Liver (tissue), 9 donors: ENCODE data around the gene DYNC1I2. TPM values are rescaled to one million over a fixed set of nuclear protein-coding genes. Genes with fewer than 3 reads are reported as not detected.

Experiments used
- DNase-seq: peaks from one replicate; pipeline ENCODE4 v3.0.0-alpha.2; 2017; ENCODE audit warnings: low spot score
- H3K27ac ChIP-seq, 2 donors: one replicate each; pipeline ENCODE4 v1.7.0; 2013; ENCODE audit warnings: inconsistent platforms in 2 of 2, low read length in 2 of 2, control low read depth in 1 of 2, low read depth in 1 of 2, mild to moderate bottlenecking in 1 of 2
- H3K27me3 ChIP-seq, 4 donors: one replicate each; pipeline versions ENCODE4 v1.6.1 to v1.7.0; 2013; ENCODE audit warnings: low read length in 3 of 4, inconsistent platforms in 1 of 4, mild to moderate bottlenecking in 1 of 4, moderate library complexity in 1 of 4; ENCODE audit not compliant: control insufficient read depth in 4 of 4, insufficient read depth in 4 of 4
- H3K36me3 ChIP-seq, 4 donors: one replicate each; pipeline versions ENCODE4 v1.6.1 to v1.7.0; 2013; ENCODE audit warnings: low read length in 3 of 4, mild to moderate bottlenecking in 3 of 4, low read depth in 1 of 4, moderate library complexity in 1 of 4; ENCODE audit not compliant: control insufficient read depth in 4 of 4, insufficient read depth in 3 of 4
- H3K4me1 ChIP-seq, 4 donors: one replicate each; pipeline versions ENCODE4 v1.6.1 to v1.7.0; 2013; ENCODE audit warnings: low read length in 3 of 4, mild to moderate bottlenecking in 3 of 4, moderate library complexity in 1 of 4; ENCODE audit not compliant: control insufficient read depth in 4 of 4, insufficient read depth in 4 of 4
- H3K4me3 ChIP-seq, 3 donors: one replicate each; pipeline versions ENCODE4 v1.6.1 to v1.7.0; 2013; ENCODE audit warnings: low read length in 3 of 3, control low read depth in 1 of 3, low read depth in 1 of 3, mild to moderate bottlenecking in 1 of 3
- H3K9ac ChIP-seq, 2 donors: one replicate each; pipeline ENCODE4 v1.7.0; 2013; ENCODE audit warnings: low read length in 2 of 2, mild to moderate bottlenecking in 2 of 2, moderate library complexity in 2 of 2, control low read depth in 1 of 2, low read depth in 1 of 2
- H3K9me3 ChIP-seq, 4 donors: one replicate each; pipeline versions ENCODE4 v1.6.1 to v1.7.0; 2013; ENCODE audit warnings: low read length in 3 of 4; ENCODE audit not compliant: control insufficient read depth in 4 of 4
- CTCF ChIP-seq: fragments of 150-350 bp; IDR thresholded peaks from 2 replicates; pipeline ENCODE4 v1.5.1; 2017; ENCODE audit warnings: improper control_type of control experiment, low read depth, low read length; ENCODE audit not compliant: missing input control
- EGR1 ChIP-seq, 2 donors: IDR thresholded peaks; 2 replicates each; pipeline ENCODE4 v1.6.1; 2016 to 2018; ENCODE audit warnings: antibody characterized with exemption in 2 of 2, low read depth in 2 of 2
- FOXA1 ChIP-seq: IDR thresholded peaks from 2 replicates; pipeline ENCODE4 v1.6.1; 2016; ENCODE audit warnings: antibody characterized with exemption
- FOXA2 ChIP-seq: IDR thresholded peaks from 2 replicates; pipeline ENCODE4 v1.6.1; 2016; ENCODE audit warnings: antibody characterized with exemption
- GABPA ChIP-seq, 2 donors: IDR thresholded peaks in 1 of 2; conservative IDR thresholded peaks in 1 of 2; 2 replicates each; pipeline ENCODE4 v1.6.1; 2016; ENCODE audit warnings: antibody characterized with exemption in 2 of 2, mild to moderate bottlenecking in 1 of 2, moderate library complexity in 1 of 2
- HNF4A ChIP-seq, 2 donors: conservative IDR thresholded peaks; 2 replicates each; pipeline ENCODE4 v1.6.1; 2016; ENCODE audit warnings: antibody characterized with exemption in 2 of 2, mild to moderate bottlenecking in 2 of 2
- HNF4G ChIP-seq: IDR thresholded peaks from 2 replicates; pipeline ENCODE4 v1.6.1; 2016; ENCODE audit warnings: antibody characterized with exemption
- JUND ChIP-seq, 2 donors: IDR thresholded peaks; 2 replicates each; pipeline ENCODE4 v1.6.1; 2016; ENCODE audit warnings: antibody characterized with exemption in 2 of 2
- NR2F2 ChIP-seq: IDR thresholded peaks from 2 replicates; pipeline ENCODE4 v1.6.1; 2016; ENCODE audit warnings: antibody characterized with exemption
- RAD21 ChIP-seq, 2 donors: IDR thresholded peaks; 2 replicates each; pipeline ENCODE4 v1.6.1; 2016; ENCODE audit warnings: antibody characterized with exemption in 2 of 2, mild to moderate bottlenecking in 2 of 2
- RXRA ChIP-seq, 2 donors: IDR thresholded peaks; 2 replicates each; pipeline ENCODE4 v1.6.1; 2017 to 2018; ENCODE audit warnings: antibody characterized with exemption in 2 of 2, mild to moderate bottlenecking in 1 of 2
- SP1 ChIP-seq: IDR thresholded peaks from 2 replicates; pipeline ENCODE4 v1.6.1; 2018; ENCODE audit warnings: antibody characterized with exemption, mild to moderate bottlenecking
- TAF1 ChIP-seq: conservative IDR thresholded peaks from 2 replicates; pipeline ENCODE4 v1.6.1; 2016; ENCODE audit warnings: antibody characterized with exemption, mild to moderate bottlenecking
- YY1 ChIP-seq: IDR thresholded peaks from 2 replicates; pipeline ENCODE4 v1.6.1; 2016; ENCODE audit warnings: antibody characterized with exemption, mild to moderate bottlenecking
- ZBTB33 ChIP-seq: IDR thresholded peaks from 2 replicates; pipeline ENCODE4 v1.6.1; 2016; ENCODE audit warnings: antibody characterized with exemption
- WGBS: extraction: QIAGEN DNeasy Blood & Tissue Kit; methylation state at CpG from one replicate; pipeline ENCODE4 v1.1.7; 2013; 5-methylcytosine and 5-hydroxymethylcytosine counted together
- polyA plus RNA-seq, 2 donors: library from polyadenylated mRNA; stranded (reverse) in 1 of 2; unstranded in 1 of 2; fragments of 200-250 nt in 1 of 2; fragments of >200 nt in 1 of 2; fragmentation: Nextera tagmentation in 1 of 2; extraction: Ambion mirVana in 1 of 2; gene quantifications; one replicate each; pipeline versions ENCODE4 v1.2.1 to v1.2.3, GENCODE V29; 2013 to 2015
- total RNA-seq, 2 donors: library from RNA; depleted of rRNA; stranded (reverse); fragments of >200 nt; gene quantifications; one replicate each; pipeline ENCODE4 v1.2.3, GENCODE V29; 2014
- TF ChIP-seq, protein P1 (sequence below): IDR thresholded peaks from 2 replicates; pipeline ENCODE4 v1.6.1; 2016; ENCODE audit warnings: antibody characterized with exemption
- TF ChIP-seq, protein P2 (sequence below): IDR thresholded peaks from 2 replicates; pipeline ENCODE4 v1.6.1; 2016; ENCODE audit warnings: antibody characterized with exemption
- TF ChIP-seq, protein P3 (sequence below): IDR thresholded peaks from 2 replicates; pipeline ENCODE4 v1.6.1; 2016; ENCODE audit warnings: antibody characterized with exemption, mild to moderate bottlenecking
- donor health status: healthy.
- donor health status: healthy.
- donor health status: healthy.
- donor health status: healthy.
- donor health status: healthy.

DYNC1I2 gene
- total and polyA plus RNA-seq, 4 donors: 20.4 to 45.2 (median 28.1) TPM

DNA sequence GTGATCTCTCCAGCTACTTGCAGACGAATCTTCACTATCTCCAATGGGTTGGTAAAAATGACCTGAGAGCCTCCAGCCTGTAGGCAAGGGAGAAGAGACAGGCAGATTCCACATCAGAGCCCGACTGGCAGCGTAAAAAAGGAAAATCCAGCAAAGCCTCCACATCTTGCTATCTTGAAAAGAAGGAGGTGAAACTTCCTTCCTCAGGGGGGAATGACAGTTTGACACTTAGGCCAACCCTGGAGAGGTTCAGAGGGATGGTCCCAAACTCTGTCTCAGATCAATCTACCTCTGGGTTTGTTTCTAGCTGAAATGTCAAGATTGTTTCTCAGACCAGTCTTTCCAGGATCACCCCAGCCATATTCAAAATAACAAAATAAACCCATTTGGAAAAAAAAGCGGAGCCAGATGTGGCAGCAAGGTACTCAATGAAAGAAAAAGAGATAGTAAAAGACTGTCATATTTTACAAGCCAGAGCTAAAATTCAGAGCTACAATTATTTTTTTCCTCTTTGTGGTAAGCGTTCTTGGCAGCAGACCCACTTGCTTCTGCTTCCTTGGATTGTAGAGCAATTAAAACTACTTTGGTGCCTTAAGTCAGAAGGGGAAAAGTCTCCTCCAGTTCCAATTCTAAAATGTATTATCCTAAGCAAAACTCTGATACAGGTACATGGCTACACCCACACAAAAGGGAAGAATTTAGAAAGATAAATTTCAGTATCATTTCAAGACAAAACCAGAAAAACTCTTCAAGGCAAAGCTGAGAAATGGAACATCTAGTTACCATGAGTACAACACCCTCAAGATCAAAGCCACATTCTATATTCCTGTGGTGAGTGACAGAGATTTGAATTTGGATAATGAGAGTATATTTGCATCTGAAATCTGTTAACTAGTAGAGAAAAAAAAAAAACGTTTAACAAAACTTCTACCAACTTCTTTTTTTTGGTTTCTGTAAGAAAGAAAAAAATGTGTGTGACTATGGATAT, 106.7 kb downstream of the DYNC1I2 start:
- TF ChIP-seq EGR1 (IDR thresholded peaks at IDR 0.05; ENCODE audit: low read depth in 2 of 2) (no peak), FOXA2 (no peak), TAF1 (no peak), GABPA (IDR thresholded peaks at IDR 0.05 in 1 of 2, conservative IDR thresholded peaks at IDR 0.05 in 1 of 2) (no peak), RAD21 (IDR thresholded peaks at IDR 0.05) (no peak), ZBTB33 (no peak), SP1 (no peak), RXRA (IDR thresholded peaks at IDR 0.05) (no peak), HNF4A (conservative IDR thresholded peaks at IDR 0.05) (no peak), YY1 (no peak), JUND (IDR thresholded peaks at IDR 0.05) (no peak), HNF4G (no peak)
- H3K27me3 ChIP-seq: no peaks in the 10 kb centered on the region
- DNase-seq: no peak
- no peaks in the 10 kb centered on the region for H3K36me3 ChIP-seq
- WGBS: 84% methylated on average over 6 of the region's 6 CpGs
- H3K9me3 ChIP-seq: no peaks in the 10 kb centered on the region
- no peak overlapping the region for H3K4me3 ChIP-seq
- no peak overlapping the region for H3K9ac ChIP-seq
- H3K27ac ChIP-seq: no peak overlapping the region
- H3K4me1 ChIP-seq: peaks cover 0 to 4% (median 1%) of the 10 kb centered on the region in 4 donors

- Histone ChIP-seq H3K36me3 (no peaks in the 10 kb centered on the region), H3K4me1 (peaks cover 0 to 4% (median 1%) of the 10 kb centered on the region in 4 donors), H3K9ac (no peak overlapping the region), H3K9me3 (no peaks in the 10 kb centered on the region), H3K27me3 (no peaks in the 10 kb centered on the region), H3K4me3 (no peak overlapping the region), H3K27ac (no peak overlapping the region)
- TF ChIP-seq FOXA1 (no peak), RAD21 (IDR thresholded peaks at IDR 0.05) (no peak), NR2F2 (no peak), ZBTB33 (no peak), RXRA (IDR thresholded peaks at IDR 0.05) (no peak), JUND (IDR thresholded peaks at IDR 0.05) (no peak), FOXA2 (no peak), HNF4G (no peak), SP1 (no peak), CTCF (no peak), GABPA (IDR thresholded peaks at IDR 0.05 in 1 of 2, conservative IDR thresholded peaks at IDR 0.05 in 1 of 2) (no peak), EGR1 (IDR thresholded peaks at IDR 0.05; ENCODE audit: low read depth in 2 of 2) (no peak), HNF4A (conservative IDR thresholded peaks at IDR 0.05) (no peak), TAF1 (no peak), YY1 (no peak)
- TF ChIP-seq, protein P1, sequence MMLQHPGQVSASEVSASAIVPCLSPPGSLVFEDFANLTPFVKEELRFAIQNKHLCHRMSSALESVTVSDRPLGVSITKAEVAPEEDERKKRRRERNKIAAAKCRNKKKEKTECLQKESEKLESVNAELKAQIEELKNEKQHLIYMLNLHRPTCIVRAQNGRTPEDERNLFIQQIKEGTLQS: no peak
- TF ChIP-seq, protein P2, sequence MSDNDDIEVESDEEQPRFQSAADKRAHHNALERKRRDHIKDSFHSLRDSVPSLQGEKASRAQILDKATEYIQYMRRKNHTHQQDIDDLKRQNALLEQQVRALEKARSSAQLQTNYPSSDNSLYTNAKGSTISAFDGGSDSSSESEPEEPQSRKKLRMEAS: no peak
- TF ChIP-seq, protein P3, sequence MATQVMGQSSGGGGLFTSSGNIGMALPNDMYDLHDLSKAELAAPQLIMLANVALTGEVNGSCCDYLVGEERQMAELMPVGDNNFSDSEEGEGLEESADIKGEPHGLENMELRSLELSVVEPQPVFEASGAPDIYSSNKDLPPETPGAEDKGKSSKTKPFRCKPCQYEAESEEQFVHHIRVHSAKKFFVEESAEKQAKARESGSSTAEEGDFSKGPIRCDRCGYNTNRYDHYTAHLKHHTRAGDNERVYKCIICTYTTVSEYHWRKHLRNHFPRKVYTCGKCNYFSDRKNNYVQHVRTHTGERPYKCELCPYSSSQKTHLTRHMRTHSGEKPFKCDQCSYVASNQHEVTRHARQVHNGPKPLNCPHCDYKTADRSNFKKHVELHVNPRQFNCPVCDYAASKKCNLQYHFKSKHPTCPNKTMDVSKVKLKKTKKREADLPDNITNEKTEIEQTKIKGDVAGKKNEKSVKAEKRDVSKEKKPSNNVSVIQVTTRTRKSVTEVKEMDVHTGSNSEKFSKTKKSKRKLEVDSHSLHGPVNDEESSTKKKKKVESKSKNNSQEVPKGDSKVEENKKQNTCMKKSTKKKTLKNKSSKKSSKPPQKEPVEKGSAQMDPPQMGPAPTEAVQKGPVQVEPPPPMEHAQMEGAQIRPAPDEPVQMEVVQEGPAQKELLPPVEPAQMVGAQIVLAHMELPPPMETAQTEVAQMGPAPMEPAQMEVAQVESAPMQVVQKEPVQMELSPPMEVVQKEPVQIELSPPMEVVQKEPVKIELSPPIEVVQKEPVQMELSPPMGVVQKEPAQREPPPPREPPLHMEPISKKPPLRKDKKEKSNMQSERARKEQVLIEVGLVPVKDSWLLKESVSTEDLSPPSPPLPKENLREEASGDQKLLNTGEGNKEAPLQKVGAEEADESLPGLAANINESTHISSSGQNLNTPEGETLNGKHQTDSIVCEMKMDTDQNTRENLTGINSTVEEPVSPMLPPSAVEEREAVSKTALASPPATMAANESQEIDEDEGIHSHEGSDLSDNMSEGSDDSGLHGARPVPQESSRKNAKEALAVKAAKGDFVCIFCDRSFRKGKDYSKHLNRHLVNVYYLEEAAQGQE: no peak
- WGBS: 69% methylated on average over 4 of the region's 4 CpGs
- no peak for DNase-seq
These were observed 107.6 kb downstream of the DYNC1I2 start for GRCh38 chr2:171794918-171795317.
